ENCODE results near the gene WBP1L.

DNA sequence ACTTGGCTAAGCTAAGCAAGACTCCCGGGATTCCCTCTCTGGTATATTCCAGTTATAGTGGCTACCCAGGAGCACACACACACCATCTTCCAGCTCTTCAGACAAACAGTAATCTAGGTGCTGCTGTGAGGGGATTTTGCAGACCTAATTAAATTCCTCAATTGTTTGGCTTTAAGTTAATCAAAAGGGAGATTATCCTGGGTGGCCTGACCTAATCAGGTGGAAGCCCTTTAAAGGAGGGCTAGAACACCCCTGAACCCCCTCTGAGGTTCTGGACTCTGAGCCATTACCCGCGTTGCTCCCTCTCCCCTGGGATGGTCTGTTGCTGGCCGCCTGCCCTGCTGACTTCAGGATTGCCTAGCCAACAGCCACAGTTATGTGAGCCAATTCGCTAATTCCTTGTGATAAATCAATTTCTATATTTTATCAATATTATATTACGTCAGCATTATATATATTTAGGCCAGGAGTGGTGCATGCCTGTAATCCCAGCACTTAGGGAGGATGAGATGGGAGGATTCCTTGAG, 22.9 kb upstream of the WBP1L start:
- TF ChIP-seq, protein P1, sequence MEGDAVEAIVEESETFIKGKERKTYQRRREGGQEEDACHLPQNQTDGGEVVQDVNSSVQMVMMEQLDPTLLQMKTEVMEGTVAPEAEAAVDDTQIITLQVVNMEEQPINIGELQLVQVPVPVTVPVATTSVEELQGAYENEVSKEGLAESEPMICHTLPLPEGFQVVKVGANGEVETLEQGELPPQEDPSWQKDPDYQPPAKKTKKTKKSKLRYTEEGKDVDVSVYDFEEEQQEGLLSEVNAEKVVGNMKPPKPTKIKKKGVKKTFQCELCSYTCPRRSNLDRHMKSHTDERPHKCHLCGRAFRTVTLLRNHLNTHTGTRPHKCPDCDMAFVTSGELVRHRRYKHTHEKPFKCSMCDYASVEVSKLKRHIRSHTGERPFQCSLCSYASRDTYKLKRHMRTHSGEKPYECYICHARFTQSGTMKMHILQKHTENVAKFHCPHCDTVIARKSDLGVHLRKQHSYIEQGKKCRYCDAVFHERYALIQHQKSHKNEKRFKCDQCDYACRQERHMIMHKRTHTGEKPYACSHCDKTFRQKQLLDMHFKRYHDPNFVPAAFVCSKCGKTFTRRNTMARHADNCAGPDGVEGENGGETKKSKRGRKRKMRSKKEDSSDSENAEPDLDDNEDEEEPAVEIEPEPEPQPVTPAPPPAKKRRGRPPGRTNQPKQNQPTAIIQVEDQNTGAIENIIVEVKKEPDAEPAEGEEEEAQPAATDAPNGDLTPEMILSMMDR (conservative IDR thresholded peaks at IDR 0.05; ENCODE audit: low read depth, low read length) = no peak
- no peak for TF ChIP-seq EZH2 (IDR thresholded peaks at IDR 0.05; ENCODE audit: low read length, unreplicated experiment)
- TF ChIP-seq EZH2phosphoT487 (IDR thresholded peaks at IDR 0.05; ENCODE audit: borderline replicate concordance, low read length) = no peak

Measured in PC-3 (cell line).